GM12892 (cell line): ENCODE measurements around the gene ACP4. TPM values are rescaled to one million over a fixed set of nuclear protein-coding genes. Genes with fewer than 3 reads are reported as not detected.
"Not testable (repeated sequence)": the region's sequence is repeated elsewhere in the genome, so short reads cannot be mapped to it uniquely, and the experiment has no call there.

Source experiments
- DNase-seq: peaks from one replicate; pipeline ENCODE4 v3.0.0; 2011; ENCODE audit not compliant: insufficient read length
- FAIRE-seq: peaks from 2 replicates; lab custom pipeline; 2011; peaks lifted over from hg19 to GRCh38; lab: Jason Lieb, UNC
- POLR2A ChIP-seq: IDR thresholded peaks from 2 replicates; pipeline ENCODE4 v1.6.1; 2011; ENCODE audit warnings: low read depth, low read length, control low read depth
- POLR2AphosphoS5 ChIP-seq: IDR thresholded peaks from 2 replicates; pipeline ENCODE4 v1.6.1; 2011; ENCODE audit warnings: low read depth, low read length, control low read depth
- TAF1 ChIP-seq: IDR thresholded peaks from 2 replicates; pipeline ENCODE4 v1.6.1; 2011; ENCODE audit warnings: low read depth, mild to moderate bottlenecking, control low read depth, low read length, borderline replicate concordance
- polyA plus RNA-seq: library from polyadenylated mRNA; unstranded; fragments of >200 nt; gene quantifications from one replicate; pipeline ENCODE4 v1.2.1, GENCODE V29; 2012; ENCODE audit warnings: missing spikeins, inconsistent platforms; ENCODE audit not compliant: missing spikeins

Gene ACP4
- polyA plus RNA-seq: not detected

GRCh38 chr19:50790396-50790795 lies at the start of gene ACP4:
TSS of gene ACP4 (plus strand) at chr19:50790415. CDS start at chr19:50790415, 0 bp downstream.
- FAIRE-seq (no peak), DNase-seq (no peak)
- TF ChIP-seq TAF1 (no peak), POLR2A (no peak), POLR2AphosphoS5 (no peak)

DNA sequence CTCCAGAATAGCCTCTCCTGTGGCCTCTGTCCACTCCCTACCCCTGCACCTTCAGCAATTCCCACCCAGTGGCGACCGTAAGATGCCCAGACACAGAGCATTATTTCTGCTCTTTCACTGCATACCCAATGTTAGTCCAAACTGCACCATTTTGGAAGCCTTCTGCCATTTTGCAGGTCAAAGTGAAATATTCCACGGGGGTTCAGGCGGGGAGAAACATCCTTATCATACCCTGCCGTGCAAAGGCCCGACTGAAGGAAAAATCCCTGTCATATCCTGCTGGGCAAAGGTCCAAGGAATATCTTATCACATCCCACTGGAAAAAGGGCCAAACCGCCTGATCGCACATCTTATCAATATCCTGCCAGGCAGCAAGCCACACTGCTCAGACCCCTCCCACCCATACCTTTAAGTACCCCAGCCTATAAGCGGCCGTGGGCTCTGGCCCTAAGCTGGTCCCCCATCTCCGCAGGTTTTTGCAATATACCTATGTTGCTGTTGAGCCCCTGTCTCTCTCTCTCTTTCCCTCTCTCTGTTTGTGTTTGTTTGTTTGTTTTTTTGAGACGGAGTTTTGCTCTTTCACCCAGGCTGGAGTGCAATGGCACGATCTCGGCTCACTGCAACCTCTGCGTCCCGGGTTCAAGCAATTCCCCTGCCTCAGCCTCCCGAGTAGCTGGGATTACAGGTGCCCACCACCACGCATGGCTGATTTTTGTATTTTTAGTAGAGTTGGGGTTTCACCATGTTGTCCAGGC lies 48.9 kb upstream of the ACP4 start:
- TF ChIP-seq POLR2A (no peak), TAF1 (no peak), POLR2AphosphoS5 (no peak)
- DNase-seq (no peak), FAIRE-seq (no peak)

DNA sequence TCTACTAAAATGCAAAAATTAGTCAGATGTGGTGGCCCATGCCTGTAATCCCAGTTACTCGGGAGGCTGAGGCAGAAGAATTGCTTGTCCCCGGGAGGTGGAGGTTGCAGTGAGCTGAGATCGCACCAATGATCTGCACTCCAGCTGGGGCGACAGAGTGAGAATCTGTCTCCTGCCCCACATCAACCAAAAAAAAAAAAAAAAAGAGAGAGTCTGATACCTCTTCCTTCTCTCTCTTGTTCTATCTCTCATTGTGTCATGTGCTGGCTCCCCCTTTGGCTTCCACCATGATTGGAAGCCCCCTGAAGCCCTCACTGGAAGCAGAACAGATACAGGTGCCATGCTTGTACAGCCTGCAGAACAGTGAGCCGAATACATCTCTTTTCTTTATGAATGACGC lies 46.7 kb upstream of the ACP4 start:
- FAIRE-seq: no peak
- no peak for DNase-seq
- TF ChIP-seq POLR2AphosphoS5 (no peak), POLR2A (no peak), TAF1 (no peak)

DNA sequence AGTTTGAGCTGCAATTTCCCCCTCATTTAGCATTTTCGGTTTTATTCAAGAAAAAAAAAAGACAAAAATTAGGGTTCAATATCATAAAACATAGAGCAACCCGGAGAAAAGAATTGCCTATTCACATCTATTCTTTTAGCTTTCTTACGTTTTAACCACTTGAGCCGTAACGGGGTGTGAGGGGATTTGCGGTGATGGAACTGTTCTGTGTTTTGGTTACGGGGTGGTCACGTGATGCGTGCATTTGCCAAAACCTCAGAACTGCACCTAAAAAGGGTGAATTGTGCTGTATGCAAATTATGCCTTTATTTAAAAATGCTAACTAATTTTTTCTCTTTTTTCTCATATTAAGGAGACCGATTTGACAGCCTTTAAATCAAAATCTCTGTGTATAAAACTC lies 45.0 kb upstream of the ACP4 start:
- TF ChIP-seq POLR2A (no peak), POLR2AphosphoS5 (no peak), TAF1 (no peak)
- DNase-seq: no peak
- no peak for FAIRE-seq

- not testable (repeated sequence) for FAIRE-seq, DNase-seq
Measured at GRCh38 chr19:50747141-50747540, 43.1 kb upstream of the ACP4 start.

DNA sequence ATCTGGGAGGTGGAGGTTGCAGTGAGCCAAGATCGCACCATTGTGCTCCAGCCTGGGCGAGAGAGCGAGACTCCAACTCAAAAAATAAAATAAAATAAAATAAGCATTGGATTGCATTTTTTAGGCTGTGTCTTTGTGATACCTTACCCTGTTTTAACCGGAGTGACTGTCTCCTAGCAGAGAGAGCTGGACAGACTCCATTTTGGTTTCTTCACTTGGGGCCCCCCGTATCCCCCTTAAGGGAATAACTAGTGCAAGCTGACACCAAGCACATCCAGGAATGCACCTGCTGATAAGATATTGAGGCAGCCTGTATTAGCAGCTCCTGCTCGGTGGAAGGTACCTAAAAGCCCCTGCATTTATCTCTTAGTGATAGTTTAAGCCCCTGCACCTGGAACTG lies 40.7 kb upstream of the ACP4 start:
- no peak for TF ChIP-seq POLR2AphosphoS5
- no peak for DNase-seq
- no peak for FAIRE-seq

DNA sequence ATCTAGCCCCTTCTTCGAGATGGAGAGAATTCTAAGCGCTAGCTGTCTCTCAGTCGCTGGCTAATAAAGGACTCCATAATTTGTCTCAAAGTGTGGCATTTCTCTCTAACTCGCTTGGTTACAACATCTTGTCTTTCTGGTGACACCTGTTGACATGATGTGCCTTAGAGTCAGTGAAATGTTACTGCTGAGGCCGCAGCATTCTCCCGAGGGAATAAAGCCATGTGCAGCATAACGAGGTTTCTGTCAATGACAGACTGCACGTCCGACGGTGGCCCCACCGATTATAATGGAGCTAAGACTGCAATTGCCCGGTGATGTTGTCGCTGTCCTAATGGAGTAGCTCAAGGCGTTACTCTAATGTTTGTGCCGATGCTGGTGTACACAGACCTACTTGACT lies 40.2 kb upstream of the ACP4 start:
- no peak for TF ChIP-seq POLR2AphosphoS5
- TF ChIP-seq TAF1: no peak
- no peak for TF ChIP-seq POLR2A

GRCh38 chr19:50753879-50754278 lies 36.3 kb upstream of the ACP4 start:
- TF ChIP-seq TAF1 (no peak), POLR2A (no peak), POLR2AphosphoS5 (no peak)
- FAIRE-seq (no peak), DNase-seq (no peak)

More for the DNA sequence above, 40.2 kb upstream of the ACP4 start:
- FAIRE-seq: no peak
- DNase-seq: no peak

- not testable (repeated sequence) for DNase-seq, FAIRE-seq
Measured at GRCh38 chr19:50756244-50756643, 34.0 kb upstream of the ACP4 start.

DNA sequence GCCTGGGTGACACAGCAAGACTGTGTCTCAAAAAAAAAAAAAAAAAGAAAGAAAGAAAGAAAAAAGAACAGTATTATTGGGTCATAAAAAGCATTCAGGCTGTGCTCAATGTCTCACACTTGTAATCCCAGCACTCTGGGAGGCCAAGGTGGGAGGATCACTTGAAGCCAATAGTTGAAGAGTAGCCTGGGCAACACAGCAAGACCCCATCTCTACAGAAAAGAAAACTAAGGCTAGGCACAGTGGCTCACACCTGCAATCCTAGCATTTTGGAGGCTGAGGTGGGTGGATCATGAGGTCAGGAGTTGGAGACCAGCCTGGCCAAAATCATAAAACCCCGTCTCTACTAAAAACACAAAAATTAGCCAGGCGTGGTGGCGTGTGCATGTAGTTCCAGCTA lies 32.6 kb upstream of the ACP4 start:
- not testable (repeated sequence) for DNase-seq, FAIRE-seq

- not testable (repeated sequence) for DNase-seq, FAIRE-seq
Measured at GRCh38 chr19:50759076-50759475, 31.1 kb upstream of the ACP4 start.

GRCh38 chr19:50759886-50760285 lies 30.3 kb upstream of the ACP4 start:
- no peak for FAIRE-seq
- TF ChIP-seq TAF1: no peak
- TF ChIP-seq POLR2AphosphoS5: no peak
- TF ChIP-seq POLR2A: no peak
- no peak for DNase-seq

GRCh38 chr19:50761501-50761900 lies 28.7 kb upstream of the ACP4 start:
- not testable (repeated sequence) for DNase-seq, FAIRE-seq

DNA sequence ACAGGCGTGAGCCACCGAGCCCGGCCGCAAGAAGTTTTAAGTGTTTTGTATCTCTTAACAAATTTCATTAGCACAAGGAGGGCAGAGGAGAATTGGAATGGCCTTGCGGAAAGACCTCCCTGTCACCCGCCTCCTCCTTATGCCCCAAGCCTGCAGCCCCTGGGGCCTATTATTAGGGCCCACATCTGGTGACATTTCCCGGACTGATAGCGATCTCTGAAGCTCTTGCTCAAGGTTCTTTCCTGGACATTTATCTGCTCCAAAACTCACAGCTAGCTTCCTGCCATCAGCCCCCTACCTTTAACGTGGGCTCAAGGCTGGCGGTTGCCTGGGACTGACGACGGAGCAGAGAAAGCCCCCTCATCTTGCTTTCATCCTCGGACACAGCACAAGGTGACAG lies 26.7 kb upstream of the ACP4 start:
- FAIRE-seq, DNase-seq: not testable (repeated sequence)
